ENCODE data around the gene SPNS2.

SPNS2 gene

DNA sequence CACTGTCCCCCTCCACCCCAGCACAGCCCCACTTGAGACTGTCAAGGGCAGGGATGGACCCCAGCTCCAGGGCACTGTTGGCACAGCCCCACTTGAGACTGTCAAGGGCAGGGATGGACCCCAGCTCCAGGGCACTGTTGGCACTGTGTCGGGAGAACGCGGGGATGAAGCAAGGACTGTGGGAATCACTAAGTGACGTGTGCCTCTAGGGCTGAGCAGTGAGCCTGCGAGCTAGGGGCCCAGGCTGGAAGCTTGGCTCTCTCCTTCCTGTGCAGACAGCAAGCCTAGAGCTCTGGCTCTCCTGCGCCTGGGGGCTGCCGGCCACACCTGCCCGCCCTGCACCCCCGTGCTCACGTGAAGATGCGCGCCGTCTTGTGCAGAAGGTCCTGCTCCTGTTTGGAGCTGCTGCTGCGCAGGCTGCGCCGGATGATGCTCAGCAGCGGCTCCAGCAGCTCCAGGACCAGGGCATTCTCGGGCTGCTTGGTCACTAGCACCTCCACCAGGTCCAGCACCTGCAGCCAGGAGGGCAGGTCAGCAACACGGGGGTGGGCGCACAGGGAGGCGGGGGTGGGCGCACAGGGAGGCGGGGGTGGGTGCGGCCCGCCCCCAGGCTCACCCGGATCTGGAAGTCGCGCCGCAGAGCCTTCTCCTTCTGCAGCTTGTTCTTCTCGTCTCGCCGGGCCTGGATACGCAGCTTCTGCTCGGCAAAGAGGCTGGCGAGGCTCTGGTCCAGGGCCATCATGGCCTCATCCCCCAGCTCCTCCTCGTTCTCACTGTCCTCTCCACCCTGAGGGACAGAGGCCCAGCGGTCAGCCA lies 45.7 kb downstream of the SPNS2 start:
- TF ChIP-seq EP300 (IDR thresholded peaks at IDR 0.05; ENCODE audit: borderline replicate concordance) (no peak), TAF1 (IDR thresholded peaks at IDR 0.05; ENCODE audit: low read depth) (no peak), ZBTB7A (IDR thresholded peaks at IDR 0.05; ENCODE audit: low read depth) (no peak), YY1 (IDR thresholded peaks at IDR 0.05; ENCODE audit: low read depth) (no peak), FOXM1 (IDR thresholded peaks at IDR 0.05; ENCODE audit: borderline replicate concordance, low read depth) (no peak), CREB1 (IDR thresholded peaks at IDR 0.05; ENCODE audit: low read depth) (no peak), RAD21 (IDR thresholded peaks at IDR 0.05; ENCODE audit: low read depth) (no peak), TEAD4 (IDR thresholded peaks at IDR 0.05) (no peak), CEBPB (IDR thresholded peaks at IDR 0.05) (no peak), TCF12 (IDR thresholded peaks at IDR 0.05; ENCODE audit: low read depth) (no peak), EGR1 (IDR thresholded peaks at IDR 0.05) (no peak), NFIC (IDR thresholded peaks at IDR 0.05) (no peak)
- TF ChIP-seq, protein P1, sequence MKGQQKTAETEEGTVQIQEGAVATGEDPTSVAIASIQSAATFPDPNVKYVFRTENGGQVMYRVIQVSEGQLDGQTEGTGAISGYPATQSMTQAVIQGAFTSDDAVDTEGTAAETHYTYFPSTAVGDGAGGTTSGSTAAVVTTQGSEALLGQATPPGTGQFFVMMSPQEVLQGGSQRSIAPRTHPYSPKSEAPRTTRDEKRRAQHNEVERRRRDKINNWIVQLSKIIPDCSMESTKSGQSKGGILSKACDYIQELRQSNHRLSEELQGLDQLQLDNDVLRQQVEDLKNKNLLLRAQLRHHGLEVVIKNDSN (IDR thresholded peaks at IDR 0.05), result no peak
- TF ChIP-seq, protein P2, sequence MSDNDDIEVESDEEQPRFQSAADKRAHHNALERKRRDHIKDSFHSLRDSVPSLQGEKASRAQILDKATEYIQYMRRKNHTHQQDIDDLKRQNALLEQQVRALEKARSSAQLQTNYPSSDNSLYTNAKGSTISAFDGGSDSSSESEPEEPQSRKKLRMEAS (IDR thresholded peaks at IDR 0.05), result no peak
- TF ChIP-seq, protein P3, sequence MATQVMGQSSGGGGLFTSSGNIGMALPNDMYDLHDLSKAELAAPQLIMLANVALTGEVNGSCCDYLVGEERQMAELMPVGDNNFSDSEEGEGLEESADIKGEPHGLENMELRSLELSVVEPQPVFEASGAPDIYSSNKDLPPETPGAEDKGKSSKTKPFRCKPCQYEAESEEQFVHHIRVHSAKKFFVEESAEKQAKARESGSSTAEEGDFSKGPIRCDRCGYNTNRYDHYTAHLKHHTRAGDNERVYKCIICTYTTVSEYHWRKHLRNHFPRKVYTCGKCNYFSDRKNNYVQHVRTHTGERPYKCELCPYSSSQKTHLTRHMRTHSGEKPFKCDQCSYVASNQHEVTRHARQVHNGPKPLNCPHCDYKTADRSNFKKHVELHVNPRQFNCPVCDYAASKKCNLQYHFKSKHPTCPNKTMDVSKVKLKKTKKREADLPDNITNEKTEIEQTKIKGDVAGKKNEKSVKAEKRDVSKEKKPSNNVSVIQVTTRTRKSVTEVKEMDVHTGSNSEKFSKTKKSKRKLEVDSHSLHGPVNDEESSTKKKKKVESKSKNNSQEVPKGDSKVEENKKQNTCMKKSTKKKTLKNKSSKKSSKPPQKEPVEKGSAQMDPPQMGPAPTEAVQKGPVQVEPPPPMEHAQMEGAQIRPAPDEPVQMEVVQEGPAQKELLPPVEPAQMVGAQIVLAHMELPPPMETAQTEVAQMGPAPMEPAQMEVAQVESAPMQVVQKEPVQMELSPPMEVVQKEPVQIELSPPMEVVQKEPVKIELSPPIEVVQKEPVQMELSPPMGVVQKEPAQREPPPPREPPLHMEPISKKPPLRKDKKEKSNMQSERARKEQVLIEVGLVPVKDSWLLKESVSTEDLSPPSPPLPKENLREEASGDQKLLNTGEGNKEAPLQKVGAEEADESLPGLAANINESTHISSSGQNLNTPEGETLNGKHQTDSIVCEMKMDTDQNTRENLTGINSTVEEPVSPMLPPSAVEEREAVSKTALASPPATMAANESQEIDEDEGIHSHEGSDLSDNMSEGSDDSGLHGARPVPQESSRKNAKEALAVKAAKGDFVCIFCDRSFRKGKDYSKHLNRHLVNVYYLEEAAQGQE (IDR thresholded peaks at IDR 0.05; ENCODE audit: low read depth), result no peak

DNA sequence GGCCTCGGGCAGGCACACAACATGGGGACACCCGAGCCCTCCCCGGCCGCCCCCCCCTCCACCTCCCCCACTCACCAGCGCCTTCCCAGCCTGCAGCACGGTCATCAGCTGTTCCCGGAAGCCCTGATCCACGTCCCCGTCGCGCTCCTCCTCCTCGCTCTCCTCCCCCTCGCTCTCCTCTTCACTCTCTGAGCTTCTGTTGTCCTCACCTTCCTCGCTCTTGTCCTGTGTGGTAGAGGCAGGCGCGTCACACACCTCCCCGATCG lies 46.2 kb downstream of the SPNS2 start:
- TF ChIP-seq FOXM1 (IDR thresholded peaks at IDR 0.05; ENCODE audit: borderline replicate concordance, low read depth) (no peak), EGR1 (IDR thresholded peaks at IDR 0.05) (no peak), RAD21 (IDR thresholded peaks at IDR 0.05; ENCODE audit: low read depth) (no peak), EP300 (IDR thresholded peaks at IDR 0.05; ENCODE audit: borderline replicate concordance) (no peak), TEAD4 (IDR thresholded peaks at IDR 0.05) (no peak), CEBPB (IDR thresholded peaks at IDR 0.05) (no peak)
- TF ChIP-seq, protein P1 (IDR thresholded peaks at IDR 0.05), result no peak
- TF ChIP-seq, protein P2 (IDR thresholded peaks at IDR 0.05), result no peak

DNA sequence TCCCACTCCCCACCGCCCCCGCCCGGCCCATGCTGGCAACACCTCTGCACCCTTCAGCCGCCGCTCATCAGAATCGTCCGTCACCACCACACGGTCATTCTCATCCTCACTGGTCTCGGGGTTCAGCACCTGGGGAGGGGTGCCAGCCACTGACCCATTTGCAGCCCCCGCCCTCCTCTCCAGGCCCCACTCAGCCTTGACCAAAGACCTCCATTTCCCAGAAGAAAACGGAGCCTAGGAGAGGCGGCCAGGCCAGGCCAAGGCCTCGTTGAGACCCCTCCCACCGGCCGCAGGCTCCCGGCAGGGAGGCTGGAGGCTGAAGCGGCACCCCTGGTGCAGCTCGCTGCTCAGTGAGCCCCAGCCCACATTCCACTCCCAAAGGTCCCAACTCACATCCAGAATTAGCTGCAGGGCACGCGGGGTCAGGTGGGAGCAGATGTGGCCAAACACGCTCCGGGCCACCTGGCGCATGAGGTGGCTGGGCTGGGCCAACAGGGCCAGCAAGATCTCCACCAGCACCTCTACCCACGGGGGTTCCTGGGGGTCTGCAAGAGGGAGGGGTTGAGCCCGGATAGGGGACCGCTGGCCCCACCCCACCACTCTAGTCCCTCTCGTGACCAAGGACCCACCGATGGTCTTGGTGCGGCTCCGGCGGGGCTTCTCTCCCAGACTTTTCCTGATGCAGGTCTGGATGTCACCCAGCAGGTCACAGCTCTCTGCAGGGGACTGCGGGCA lies 46.7 kb downstream of the SPNS2 start:
- TF ChIP-seq TCF12 (IDR thresholded peaks at IDR 0.05; ENCODE audit: low read depth) (no peak), TAF1 (IDR thresholded peaks at IDR 0.05; ENCODE audit: low read depth) (no peak), TEAD4 (IDR thresholded peaks at IDR 0.05) (no peak), RAD21 (IDR thresholded peaks at IDR 0.05; ENCODE audit: low read depth) (no peak), CREB1 (IDR thresholded peaks at IDR 0.05; ENCODE audit: low read depth) (no peak), EP300 (IDR thresholded peaks at IDR 0.05; ENCODE audit: borderline replicate concordance) (no peak), YY1 (IDR thresholded peaks at IDR 0.05; ENCODE audit: low read depth) (no peak), ZBTB7A (IDR thresholded peaks at IDR 0.05; ENCODE audit: low read depth) (no peak), CEBPB (IDR thresholded peaks at IDR 0.05) (no peak), EGR1 (IDR thresholded peaks at IDR 0.05) (no peak), FOXM1 (IDR thresholded peaks at IDR 0.05; ENCODE audit: borderline replicate concordance, low read depth) (no peak), NFIC (IDR thresholded peaks at IDR 0.05) (no peak)
- TF ChIP-seq, protein P1 (IDR thresholded peaks at IDR 0.05), result no peak
- TF ChIP-seq, protein P2 (IDR thresholded peaks at IDR 0.05), result no peak
- TF ChIP-seq, protein P3 (IDR thresholded peaks at IDR 0.05; ENCODE audit: low read depth), result no peak

DNA sequence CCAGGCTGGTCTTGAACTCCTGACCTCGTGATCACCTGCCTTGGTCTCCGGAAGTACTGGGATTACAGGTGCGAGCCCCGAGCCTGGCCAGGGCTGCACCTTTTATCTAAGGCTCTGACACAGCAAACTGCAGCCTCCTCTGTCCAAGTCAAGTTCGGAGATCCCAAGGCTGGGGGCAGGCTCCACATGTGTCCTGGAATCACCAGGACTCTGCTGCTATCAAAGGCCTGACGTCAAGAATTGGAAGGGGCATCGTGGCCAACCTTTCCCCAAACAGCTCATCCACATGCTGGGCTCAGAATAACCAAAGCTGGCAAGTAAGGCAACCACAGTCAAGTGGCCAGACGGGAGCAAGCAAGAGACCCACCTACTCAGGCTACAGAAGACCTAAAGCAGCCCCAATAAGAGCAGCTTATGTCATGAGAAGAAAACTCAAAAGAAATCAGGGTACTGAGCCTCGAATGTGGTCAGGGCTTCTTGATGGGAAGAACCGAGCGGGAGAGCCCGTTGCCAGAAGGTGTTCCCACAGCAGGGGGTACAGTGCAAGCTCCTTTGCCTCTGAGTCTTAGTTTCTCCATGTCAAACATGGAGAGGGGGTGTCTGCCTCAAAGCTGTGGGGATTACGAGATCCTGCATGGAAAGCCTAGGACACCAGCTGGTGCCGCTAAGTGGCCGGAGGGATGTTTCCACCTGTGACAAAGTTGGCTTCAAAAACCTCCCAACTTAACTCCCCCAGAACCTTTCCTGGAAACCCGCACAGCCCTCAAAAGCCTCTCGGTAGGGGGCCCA lies 48.6 kb downstream of the SPNS2 start:
- TF ChIP-seq FOXM1 (IDR thresholded peaks at IDR 0.05; ENCODE audit: borderline replicate concordance, low read depth) (no peak), ZBTB7A (IDR thresholded peaks at IDR 0.05; ENCODE audit: low read depth) (no peak), CREB1 (IDR thresholded peaks at IDR 0.05; ENCODE audit: low read depth) (no peak), RAD21 (IDR thresholded peaks at IDR 0.05; ENCODE audit: low read depth) (no peak), EGR1 (IDR thresholded peaks at IDR 0.05) (no peak), YY1 (IDR thresholded peaks at IDR 0.05; ENCODE audit: low read depth) (no peak), NFIC (IDR thresholded peaks at IDR 0.05) (no peak), CEBPB (IDR thresholded peaks at IDR 0.05) (no peak)
